ENCODE results near the gene CUL4A.

GRCh38 chr13:113170511-113170910, 38.9 kb upstream of the CUL4A start:
- TF ChIP-seq CTCF (IDR thresholded peaks at IDR 0.05) (no peak), POLR2AphosphoS5 (IDR thresholded peaks at IDR 0.05) (no peak), EP300 (IDR thresholded peaks at IDR 0.05; ENCODE audit: low read depth) (no peak)

Data from transverse colon (tissue), 4 donors.